Measurements from ENCODE around the gene OGFOD3.

DNA sequence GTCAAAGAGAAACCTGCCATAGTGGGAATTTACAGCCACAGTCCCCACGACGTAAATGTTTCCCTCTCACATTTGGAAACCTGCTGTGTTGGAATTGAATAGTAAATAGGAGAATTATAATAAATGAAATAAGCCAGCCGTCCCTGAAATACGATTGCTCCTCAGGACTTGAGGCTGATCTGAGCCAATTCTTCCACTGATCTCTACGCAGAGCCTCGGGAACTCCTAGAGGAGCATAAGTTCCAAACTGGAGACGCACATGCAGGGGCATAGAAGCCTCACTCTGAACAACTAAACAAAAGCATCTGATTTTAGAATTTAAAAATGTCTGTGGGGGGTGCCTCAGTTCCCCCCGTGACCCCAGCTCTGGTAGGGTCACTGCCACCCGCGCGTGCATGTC lies 69.5 kb downstream of the OGFOD3 start:
- TF ChIP-seq, protein P1, sequence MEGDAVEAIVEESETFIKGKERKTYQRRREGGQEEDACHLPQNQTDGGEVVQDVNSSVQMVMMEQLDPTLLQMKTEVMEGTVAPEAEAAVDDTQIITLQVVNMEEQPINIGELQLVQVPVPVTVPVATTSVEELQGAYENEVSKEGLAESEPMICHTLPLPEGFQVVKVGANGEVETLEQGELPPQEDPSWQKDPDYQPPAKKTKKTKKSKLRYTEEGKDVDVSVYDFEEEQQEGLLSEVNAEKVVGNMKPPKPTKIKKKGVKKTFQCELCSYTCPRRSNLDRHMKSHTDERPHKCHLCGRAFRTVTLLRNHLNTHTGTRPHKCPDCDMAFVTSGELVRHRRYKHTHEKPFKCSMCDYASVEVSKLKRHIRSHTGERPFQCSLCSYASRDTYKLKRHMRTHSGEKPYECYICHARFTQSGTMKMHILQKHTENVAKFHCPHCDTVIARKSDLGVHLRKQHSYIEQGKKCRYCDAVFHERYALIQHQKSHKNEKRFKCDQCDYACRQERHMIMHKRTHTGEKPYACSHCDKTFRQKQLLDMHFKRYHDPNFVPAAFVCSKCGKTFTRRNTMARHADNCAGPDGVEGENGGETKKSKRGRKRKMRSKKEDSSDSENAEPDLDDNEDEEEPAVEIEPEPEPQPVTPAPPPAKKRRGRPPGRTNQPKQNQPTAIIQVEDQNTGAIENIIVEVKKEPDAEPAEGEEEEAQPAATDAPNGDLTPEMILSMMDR (IDR thresholded peaks at IDR 0.05; ENCODE audit: extremely low read depth in 1 of 2, insufficient read depth in 1 of 2, low read depth in 1 of 2, low read length in 2 of 2) = no peak
- TF ChIP-seq POLR2AphosphoS5 (IDR thresholded peaks at IDR 0.05; ENCODE audit: insufficient read depth, low read depth, low read length) (no peak), POLR2A (IDR thresholded peaks at IDR 0.05; ENCODE audit: low read depth, low read length) (no peak), EZH2 (IDR thresholded peaks at IDR 0.05; ENCODE audit: borderline replicate concordance, low read depth, low read length, severe bottlenecking) (no peak), GATA2 (IDR thresholded peaks at IDR 0.05; ENCODE audit: insufficient read depth, insufficient read length, low read depth, low read length) (no peak), JUN (IDR thresholded peaks at IDR 0.05; ENCODE audit: borderline replicate concordance, insufficient read depth, insufficient read length, low read depth) (no peak), FOS (IDR thresholded peaks at IDR 0.05; ENCODE audit: borderline replicate concordance, insufficient read depth, low read length) (no peak), MYC (IDR thresholded peaks at IDR 0.05; ENCODE audit: low read depth, low read length) (no peak)
- TF ChIP-seq, protein P2, sequence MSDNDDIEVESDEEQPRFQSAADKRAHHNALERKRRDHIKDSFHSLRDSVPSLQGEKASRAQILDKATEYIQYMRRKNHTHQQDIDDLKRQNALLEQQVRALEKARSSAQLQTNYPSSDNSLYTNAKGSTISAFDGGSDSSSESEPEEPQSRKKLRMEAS (IDR thresholded peaks at IDR 0.05; ENCODE audit: insufficient read depth, insufficient read length) = no peak

All from endothelial cell of umbilical vein (primary cell).